B cell (primary cell): Measurements from ENCODE around the gene RALGAPB. TPM values are rescaled to one million over a fixed set of nuclear protein-coding genes. Genes with fewer than 3 reads are reported as not detected.

Experiments
- ATAC-seq: fragments of 200-7000 bp; cut with Tn5 transposase; one replicate; pipeline ENCODE4 v1.10.0; 2021; ENCODE audit warnings: low read depth, mild to moderate bottlenecking, moderate number of reproducible peaks, moderate library complexity
- CTCF ChIA-PET: fragments of 350-600 bp; sonication (Branson Sonifier 250); formaldehyde crosslinking; loops from one replicate; lab custom pipeline; 2021; ENCODE audit warnings: antibody characterized with exemption, inconsistent platforms; lab: Charles Lee
- POLR2A ChIA-PET: fragments of 350-600 bp; sonication (Branson Sonifier 250); formaldehyde crosslinking; loops from one replicate; lab custom pipeline; 2021; ENCODE audit warnings: antibody characterized with exemption; lab: Charles Lee
- DNase-seq: peaks from one replicate; pipeline ENCODE4 v3.0.0; 2013
- H2AFZ ChIP-seq: 2 replicates; pipeline ENCODE4 v1.6.1; 2012; ENCODE audit warnings: mild to moderate bottlenecking, low read depth, low read length; ENCODE audit not compliant: insufficient read depth, poor library complexity, severe bottlenecking
- H3K27ac ChIP-seq, 2 donors: 1 replicate in 1 of 2; 2 replicates in 1 of 2; pipeline ENCODE4 v1.5.1; 2012 to 2013; ENCODE audit warnings: low read length in 2 of 2, mild to moderate bottlenecking in 2 of 2, moderate library complexity in 1 of 2
- H3K27me3 ChIP-seq, 4 experiments: fragments of 200-600 bp in 1 of 4; sonication (generic) in 1 of 4; replicated peaks in 1 of 4; 1 replicate in 2 of 4; 2 replicates in 2 of 4; pipeline versions ENCODE4 v1.6.1 to v1.7.0; 2013 to 2016; ENCODE audit warnings: low read length in 3 of 4, mild to moderate bottlenecking in 2 of 4, mixed read lengths in 1 of 4, moderate library complexity in 1 of 4; ENCODE audit not compliant: insufficient read depth in 4 of 4, control insufficient read depth in 3 of 4; ENCODE audit errors: control extremely low read depth in 1 of 4
- H3K36me3 ChIP-seq, 2 experiments: replicated peaks in 1 of 2; 1 replicate in 1 of 2; 2 replicates in 1 of 2; pipeline versions ENCODE4 v1.6.1 to v1.7.1; 2013; ENCODE audit warnings: low read length in 1 of 2; ENCODE audit not compliant: insufficient read depth in 2 of 2, control insufficient read depth in 1 of 2; ENCODE audit errors: control extremely low read depth in 1 of 2, extremely low read depth in 1 of 2
- H3K4me1 ChIP-seq, 2 donors: fragments of 200-600 bp in 1 of 2; sonication (generic) in 1 of 2; 1 replicate in 1 of 2; 2 replicates in 1 of 2; pipeline versions ENCODE4 v1.5.1 to v1.6.1; 2013 to 2017; ENCODE audit warnings: low read length in 2 of 2; ENCODE audit not compliant: control insufficient read depth in 2 of 2, insufficient read depth in 2 of 2
- H3K4me2 ChIP-seq: replicated peaks from 2 replicates; pipeline ENCODE3; 2012; ENCODE audit warnings: mild to moderate bottlenecking, low read depth, low read length; ENCODE audit not compliant: poor library complexity, severe bottlenecking
- H3K4me3 ChIP-seq, 5 experiments: fragments of 200-600 bp in 1 of 5; sonication (generic) in 1 of 5; 1 replicate in 3 of 5; 2 replicates in 2 of 5; pipeline versions ENCODE4 v1.5.1 to v1.7.0; 2011 to 2016; ENCODE audit warnings: low read length in 4 of 5, mild to moderate bottlenecking in 4 of 5, low read depth in 2 of 5, control low read depth in 1 of 5, moderate library complexity in 1 of 5; ENCODE audit not compliant: insufficient read depth in 1 of 5; ENCODE audit errors: control extremely low read depth in 1 of 5, extremely low read depth in 1 of 5
- H3K79me2 ChIP-seq: fragments of 200-600 bp; sonication (generic); one replicate; pipeline ENCODE4 v1.6.0; 2016; ENCODE audit warnings: low read length; ENCODE audit not compliant: control insufficient read depth, insufficient read depth
- H3K9ac ChIP-seq: fragments of 200-600 bp; sonication (generic); 2 replicates; pipeline ENCODE4 v1.6.1; 2017; ENCODE audit warnings: mild to moderate bottlenecking, low read length, moderate library complexity
- H3K9me3 ChIP-seq, 3 donors: one replicate each; pipeline versions ENCODE4 v1.6.1 to v1.7.1; 2013; ENCODE audit warnings: low read length in 2 of 3; ENCODE audit not compliant: control insufficient read depth in 2 of 3, insufficient read depth in 1 of 3; ENCODE audit errors: control extremely low read depth in 1 of 3
- H4K20me1 ChIP-seq: 2 replicates; pipeline ENCODE4 v1.6.0; 2012; ENCODE audit warnings: mild to moderate bottlenecking, low read length; ENCODE audit not compliant: insufficient read depth, control insufficient read depth, poor library complexity, severe bottlenecking
- H3K27ac Mint-ChIP-seq: one replicate; pipeline ENCODE4 v1.8.0; 2021; ENCODE audit warnings: mixed read lengths
- H3K27me3 Mint-ChIP-seq: one replicate; pipeline ENCODE4 v1.8.0; 2021; ENCODE audit warnings: mixed read lengths
- H3K4me1 Mint-ChIP-seq: one replicate; pipeline ENCODE4 v1.8.0; 2021; ENCODE audit warnings: mixed read lengths
- H3K4me3 Mint-ChIP-seq: one replicate; pipeline ENCODE4 v1.8.0; 2021; ENCODE audit warnings: mixed read lengths
- H3K9me3 Mint-ChIP-seq: one replicate; pipeline ENCODE4 v1.8.0; 2022; ENCODE audit warnings: mixed read lengths; ENCODE audit not compliant: insufficient read depth
- CTCF ChIP-seq: fragments of 200-600 bp; IDR thresholded peaks from one replicate; pipeline ENCODE4 v1.8.0; 2022; ENCODE audit warnings: antibody characterized with exemption, mild to moderate bottlenecking
- EZH2 ChIP-seq: IDR thresholded peaks from 2 replicates; pipeline ENCODE4 v1.6.1; 2012; ENCODE audit warnings: borderline replicate concordance, low read depth, mild to moderate bottlenecking, moderate library complexity, low read length; ENCODE audit not compliant: insufficient read depth, poor library complexity, severe bottlenecking
- WGBS: methylation state at CpG from one replicate; pipeline ENCODE4 v1.1.5; 2013; ENCODE audit warnings: missing lambda C conversion rate; ENCODE audit not compliant: insufficient coverage; 5-methylcytosine and 5-hydroxymethylcytosine counted together
- intact Hi-C: fragments of 100-400 bp; cut with micrococcal nuclease; formaldehyde crosslinking; loops from one replicate; pipeline ENCODE4 v1.10.0; 2022
- polyA plus RNA-seq: library from polyadenylated mRNA; depleted of rRNA; stranded (reverse); fragments of >200 nt; gene quantifications from 2 replicates; pipeline ENCODE4 v1.2.3, GENCODE V29; 2012
- total RNA-seq, 2 donors: library from RNA; stranded (reverse); fragments of 120-200 nt in 1 of 2; gene quantifications; 1 replicate in 1 of 2; 2 replicates in 1 of 2; pipeline versions ENCODE4 v1.2.3 to v1.2.4, GENCODE V29; 2013 to 2022

The RALGAPB gene
- total and polyA plus RNA-seq, 2 donors (not counting 1 experiment from before 2014, with no cell fraction given): 15.0 to 58.3 TPM

- H3K27ac ChIP-seq: no peak overlapping the region
- peaks cover 13% of the 10 kb centered on the region for H3K27me3 Mint-ChIP-seq
- no peaks in the 10 kb centered on the region for H3K4me1 Mint-ChIP-seq
- H3K4me2 ChIP-seq: no peak overlapping the region
- no peak overlapping the region for H3K4me3 ChIP-seq
- ChIA-PET POLR2A (no interaction called here), CTCF (no interaction called here)
- H3K79me2 ChIP-seq: no peaks in the 10 kb centered on the region
- no peaks in the 10 kb centered on the region for H3K9me3 ChIP-seq
- WGBS: 86% methylated on average over 9 of the region's 10 CpGs
- intact Hi-C loops: no loop called here
- H3K27me3 ChIP-seq: peaks cover 0 to 11% (median 1%) of the 10 kb centered on the region in 4 experiments
- TF ChIP-seq EZH2 (no peak), CTCF (no peak)
- H3K4me3 Mint-ChIP-seq: no peak overlapping the region
- ATAC-seq (no peak), DNase-seq (no peak)
- no peaks in the 10 kb centered on the region for H3K36me3 ChIP-seq
- no peak overlapping the region for H2AFZ ChIP-seq
- no peaks in the 10 kb centered on the region for H3K4me1 ChIP-seq
- H3K9ac ChIP-seq: no peak overlapping the region
- H4K20me1 ChIP-seq: no peaks in the 10 kb centered on the region
- no peak overlapping the region for H3K27ac Mint-ChIP-seq
- no peaks in the 10 kb centered on the region for H3K9me3 Mint-ChIP-seq
Measured at GRCh38 chr20:38585404-38586180, 112.9 kb downstream of the RALGAPB start.

- Histone ChIP-seq H3K9me3 (no peaks in the 10 kb centered on the region), H3K4me1 (no peaks in the 10 kb centered on the region), H2AFZ (no peak overlapping the region), H3K27ac (no peak overlapping the region), H3K9ac (no peak overlapping the region), H3K4me3 (no peak overlapping the region), H3K4me2 (no peak overlapping the region), H3K79me2 (no peaks in the 10 kb centered on the region), H4K20me1 (no peaks in the 10 kb centered on the region), H3K36me3 (no peaks in the 10 kb centered on the region), H3K27me3 (peaks cover 0 to 11% (median 1%) of the 10 kb centered on the region in 4 experiments)
- ChIA-PET POLR2A (no interaction called here), CTCF (no interaction called here)
- H3K27me3 Mint-ChIP-seq: peaks cover 13% of the 10 kb centered on the region
- intact Hi-C loops: no loop called here
- ATAC-seq: no peak
- H3K9me3 Mint-ChIP-seq: no peaks in the 10 kb centered on the region
- 89% methylated on average over 3 of the region's 3 CpGs for WGBS
- no peak overlapping the region for H3K27ac Mint-ChIP-seq
- no peak for DNase-seq
- no peak overlapping the region for H3K4me3 Mint-ChIP-seq
- TF ChIP-seq CTCF (no peak), EZH2 (no peak)
- H3K4me1 Mint-ChIP-seq: no peaks in the 10 kb centered on the region
Measured at GRCh38 chr20:38586181-38586525, 113.5 kb downstream of the RALGAPB start.
